NCI-H82 (cell line): Measurements from ENCODE around the gene FAM118B.
"Not testable (repeated sequence)": the region's sequence is repeated elsewhere in the genome, so short reads cannot be mapped to it uniquely, and the experiment has no call there.

Experiments used
- DNase-seq: peaks from one replicate; lab custom pipeline; 2025; lab: John Stamatoyannopoulos, UW

FAM118B gene

DNA sequence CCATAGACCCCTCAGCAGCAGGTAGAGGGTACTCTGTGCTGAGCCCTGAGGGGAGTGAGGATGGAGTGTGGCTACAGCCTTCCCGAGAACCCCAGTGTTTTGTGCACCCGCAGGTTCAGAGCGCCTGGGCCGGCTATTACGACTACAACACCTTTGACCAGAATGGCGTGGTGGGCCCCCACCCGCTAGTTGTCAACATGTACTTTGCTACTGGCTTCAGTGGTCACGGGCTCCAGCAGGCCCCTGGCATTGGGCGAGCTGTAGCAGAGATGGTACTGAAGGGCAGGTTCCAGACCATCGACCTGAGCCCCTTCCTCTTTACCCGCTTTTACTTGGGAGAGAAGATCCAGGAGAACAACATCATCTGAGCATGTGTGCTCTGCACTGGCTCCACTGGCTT lies 65.7 kb downstream of the FAM118B start:
- no peak for DNase-seq

DNA sequence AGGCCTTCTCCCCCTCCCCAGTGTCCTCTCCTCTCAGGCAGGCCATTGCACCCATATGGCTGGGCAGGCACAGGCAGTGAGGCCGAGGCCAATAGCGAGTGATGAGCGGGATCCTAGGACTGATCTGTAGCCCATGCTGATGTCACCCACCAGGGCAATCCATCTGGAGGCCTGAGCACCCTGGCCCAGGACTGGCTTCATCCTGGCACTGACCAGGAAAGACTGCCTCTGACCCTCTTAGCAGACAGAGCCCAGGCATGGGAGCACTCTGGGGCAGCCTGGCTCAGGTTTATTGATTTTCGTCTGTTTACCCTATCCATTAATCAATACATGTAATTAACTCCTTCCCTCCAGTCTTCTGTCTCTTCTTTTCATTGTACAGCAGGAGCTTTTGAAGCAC lies 66.2 kb downstream of the FAM118B start:
- DNase-seq, result no peak

DNA sequence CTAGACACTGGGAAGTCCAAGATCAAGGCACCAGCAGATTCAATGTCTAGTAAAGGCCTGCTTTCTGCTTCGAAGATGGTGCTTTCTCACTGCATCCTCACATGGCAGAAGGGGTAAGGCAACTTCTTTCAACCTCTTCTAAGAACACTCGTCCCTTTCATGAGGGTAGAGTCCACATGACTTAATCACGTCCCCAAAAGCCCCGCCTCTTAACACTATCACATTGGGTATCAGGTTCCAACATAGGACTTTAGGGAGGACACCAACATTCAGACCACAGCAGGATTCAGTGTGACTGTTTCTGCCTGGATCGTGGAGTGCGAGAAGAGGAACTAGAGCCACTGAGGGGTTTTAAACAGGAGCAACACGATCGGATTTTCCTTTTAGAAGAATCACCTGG lies 67.6 kb downstream of the FAM118B start:
- DNase-seq, result no peak

DNA sequence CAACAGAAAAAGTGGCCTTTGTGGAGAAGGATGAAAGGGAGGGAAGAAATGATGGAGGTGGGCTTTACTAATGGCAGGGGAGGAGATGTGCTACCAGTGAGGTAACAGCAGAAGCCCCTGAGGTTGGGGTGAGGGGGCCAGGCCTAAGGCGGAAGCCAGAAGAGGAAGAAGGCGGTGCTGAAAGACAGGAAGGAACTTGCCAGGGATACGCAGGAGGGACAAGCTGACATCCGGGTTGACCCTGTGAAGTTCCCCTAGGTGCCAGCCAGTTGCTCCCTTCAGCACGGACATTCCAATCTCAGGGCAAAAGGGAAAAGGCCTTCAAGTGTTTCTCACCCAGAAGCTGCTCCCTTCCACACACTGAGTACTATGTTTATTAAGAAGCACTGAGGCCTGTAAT lies 69.0 kb downstream of the FAM118B start:
- no peak for DNase-seq

DNA sequence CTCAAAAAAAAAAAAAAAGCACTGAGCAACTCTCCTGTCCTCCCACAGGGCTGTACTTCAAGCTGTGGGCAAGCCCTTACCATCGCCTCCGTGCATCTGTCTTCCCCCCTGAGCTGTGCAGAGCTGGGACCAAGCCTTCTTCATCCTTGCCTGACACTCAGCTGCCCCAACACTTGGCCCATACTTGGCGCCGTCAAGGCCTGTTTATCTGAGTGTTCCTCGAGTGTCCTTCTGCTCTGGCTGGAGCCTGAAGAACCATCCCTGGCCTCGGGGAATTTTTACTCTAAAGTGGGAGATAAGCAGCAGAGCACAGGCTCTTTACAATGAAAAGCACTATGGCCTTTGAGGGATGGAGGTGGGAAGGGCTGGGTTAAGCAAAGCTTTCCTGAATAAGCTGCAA lies 69.7 kb downstream of the FAM118B start:
- DNase-seq, result no peak

DNA sequence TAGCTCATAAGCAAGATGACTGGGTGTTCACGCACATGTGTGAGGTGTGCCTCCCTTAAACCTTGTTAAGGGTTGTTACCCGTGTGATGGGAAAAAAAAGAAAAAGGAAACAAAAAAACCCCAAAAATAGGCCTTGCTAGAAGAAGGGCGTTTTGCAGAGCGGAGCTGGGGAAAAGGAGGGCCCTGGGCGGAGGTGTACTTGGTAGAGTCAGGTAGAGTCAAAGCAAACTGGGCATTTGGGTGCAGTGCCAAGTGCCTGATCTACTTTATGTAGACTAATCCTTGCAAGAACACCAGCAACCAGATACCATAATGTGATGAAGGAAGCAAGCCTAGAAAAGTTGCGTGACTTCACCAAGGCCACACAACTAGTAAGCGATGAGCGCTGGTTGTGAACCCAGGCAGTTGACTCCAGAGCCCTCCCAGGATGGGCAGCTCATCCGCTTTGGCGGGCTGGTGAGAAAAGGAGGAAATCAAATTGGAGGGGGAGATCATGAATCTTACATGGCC lies 70.1 kb downstream of the FAM118B start:
- DNase-seq, result no peak

DNA sequence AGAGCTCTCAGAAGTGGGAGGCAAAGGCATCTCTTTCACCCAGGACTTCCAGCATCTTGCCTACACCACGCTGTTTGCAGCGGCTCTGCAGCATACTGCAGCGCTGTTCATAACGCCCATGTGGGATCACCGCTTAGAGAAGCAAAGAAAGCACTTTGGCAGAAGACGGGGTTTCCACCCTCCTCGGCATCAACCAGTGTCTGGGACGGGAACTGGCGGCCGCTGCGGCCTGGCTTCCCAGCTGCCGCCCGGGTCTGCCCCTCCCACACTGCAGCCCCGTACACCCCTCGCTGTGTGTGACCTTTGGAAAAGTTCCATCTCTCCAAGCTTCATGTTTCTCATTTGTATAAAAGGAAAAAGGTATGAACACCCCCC lies 70.8 kb downstream of the FAM118B start:
- peak; percentile 35 for DNase-seq

DNA sequence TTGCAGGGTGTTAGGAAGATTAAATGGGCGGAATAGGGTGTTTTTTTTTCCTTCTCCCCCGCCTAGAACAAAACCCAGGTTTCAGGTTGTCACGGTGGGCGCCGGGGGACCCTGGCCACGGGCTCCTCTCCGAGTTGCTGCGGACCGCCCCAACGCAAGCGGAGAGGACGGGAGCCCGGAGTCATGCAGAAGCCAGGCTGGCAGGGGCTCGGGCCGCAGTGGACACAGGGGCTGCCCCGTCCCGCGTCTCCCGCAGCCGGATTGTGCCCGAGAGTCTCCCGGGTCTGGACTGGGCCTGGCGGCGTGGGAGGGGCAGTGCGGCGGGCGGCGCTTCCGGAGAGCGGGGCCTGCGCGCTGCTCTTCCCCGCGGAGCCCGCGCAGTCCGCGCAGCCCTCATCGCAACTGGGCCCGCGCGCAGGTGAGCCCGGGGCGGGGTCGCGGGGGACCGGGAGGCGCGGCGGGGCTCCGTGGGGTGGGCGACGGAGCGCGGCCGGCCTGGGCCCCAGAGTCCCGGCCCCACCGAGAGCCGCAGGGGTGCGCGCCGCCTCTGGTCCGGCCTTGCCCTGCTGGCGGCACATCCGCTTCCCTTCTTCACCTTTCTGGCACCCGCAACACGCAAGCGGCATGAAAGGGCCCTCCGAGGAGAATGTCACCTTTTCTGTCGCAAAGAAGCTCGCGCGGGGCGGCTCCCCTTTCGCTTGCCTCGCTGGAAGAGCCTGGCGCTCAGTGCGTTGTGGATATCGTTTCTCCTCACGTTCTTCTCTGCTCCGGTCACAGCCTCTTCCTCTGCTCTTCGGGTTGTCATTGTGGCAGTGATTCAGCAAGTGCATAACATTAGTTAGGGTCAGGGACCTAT lies 71.4 kb downstream of the FAM118B start, which contains the start of gene TIRAP:
TSS of gene TIRAP (plus strand) at position 358 of the 856 bp plus-strand sequence. CDS start 7,802 bp downstream, outside the sequence.
- peak; percentile 57 for DNase-seq

DNA sequence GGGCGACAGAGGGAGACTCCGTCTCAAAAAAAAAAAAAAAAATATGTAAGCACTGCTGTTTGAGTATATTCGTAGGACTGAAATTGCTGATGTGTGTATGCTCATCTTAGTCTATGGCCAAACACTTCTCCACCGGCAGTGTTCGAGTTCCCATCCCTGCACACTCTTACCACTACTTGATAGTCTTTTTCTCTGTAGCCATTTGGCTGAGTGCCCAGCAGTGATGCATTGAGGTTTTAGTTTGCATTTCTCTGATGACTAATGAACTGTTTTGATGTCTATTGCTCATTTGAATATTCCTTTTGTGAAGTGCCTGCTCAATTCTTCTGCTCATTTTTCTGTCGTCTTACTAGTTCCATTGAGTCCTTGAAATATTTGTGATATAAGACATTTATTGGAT lies 73.2 kb downstream of the FAM118B start:
- peak; percentile 8 for DNase-seq

DNA sequence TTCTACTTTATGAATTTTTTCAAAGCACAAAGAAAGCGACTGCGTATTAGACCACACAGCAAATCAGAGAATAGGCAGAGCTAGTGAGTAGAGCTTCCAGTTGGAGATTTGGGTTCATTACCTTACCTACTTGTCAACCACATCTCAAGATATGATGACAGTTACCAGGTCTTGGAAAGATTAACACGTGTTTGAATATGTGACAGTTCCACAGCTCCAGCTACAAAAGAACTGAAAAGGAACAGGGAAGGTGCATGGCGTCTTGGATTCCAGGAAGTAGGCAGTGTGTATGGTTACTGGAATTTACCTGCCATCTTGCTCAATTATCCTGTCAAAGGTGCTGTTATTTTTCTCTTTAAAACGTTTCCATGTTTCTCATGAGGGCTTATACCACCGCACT lies 76.7 kb downstream of the FAM118B start:
- DNase-seq, result no peak

DNA sequence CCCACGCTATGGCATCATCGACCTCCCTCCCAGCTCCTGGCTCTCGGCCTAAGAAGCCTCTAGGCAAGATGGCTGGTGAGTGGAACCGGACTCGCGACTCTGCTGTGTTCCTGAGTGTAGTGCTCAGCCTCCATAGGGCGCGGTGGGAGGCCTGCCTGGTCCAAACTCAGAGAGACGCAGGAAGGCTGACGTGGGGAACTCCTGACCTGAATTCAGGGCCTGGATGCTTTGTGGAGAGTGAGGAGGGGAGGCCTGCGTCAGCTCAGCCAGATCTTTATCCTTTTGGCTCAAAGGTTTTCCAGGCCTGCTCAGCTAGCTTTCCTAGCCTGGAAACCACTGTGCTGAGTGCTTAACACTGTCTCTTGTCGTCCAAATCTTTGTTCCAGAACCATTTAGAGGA lies 79.3 kb downstream of the FAM118B start:
- no peak for DNase-seq

DNA sequence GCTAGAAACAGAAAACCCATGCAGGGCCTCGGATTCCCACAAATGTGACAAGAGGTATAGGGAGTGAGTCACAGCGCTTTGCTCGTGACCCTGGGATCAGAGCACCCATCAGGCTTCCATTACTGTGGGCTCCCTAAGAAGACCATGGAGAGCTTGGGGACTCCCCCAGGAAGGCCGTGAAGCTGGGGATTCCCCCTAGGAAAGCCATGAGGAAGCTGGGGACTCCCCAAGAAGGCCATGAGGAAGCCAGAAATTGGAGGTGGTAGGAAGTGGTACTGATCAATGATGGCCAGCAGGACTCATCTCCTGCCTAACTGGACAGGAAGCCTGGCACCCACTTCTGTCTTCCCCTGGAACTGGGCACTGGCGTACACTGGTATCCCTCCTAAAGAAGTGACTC lies 82.1 kb downstream of the FAM118B start:
- no peak for DNase-seq

DNA sequence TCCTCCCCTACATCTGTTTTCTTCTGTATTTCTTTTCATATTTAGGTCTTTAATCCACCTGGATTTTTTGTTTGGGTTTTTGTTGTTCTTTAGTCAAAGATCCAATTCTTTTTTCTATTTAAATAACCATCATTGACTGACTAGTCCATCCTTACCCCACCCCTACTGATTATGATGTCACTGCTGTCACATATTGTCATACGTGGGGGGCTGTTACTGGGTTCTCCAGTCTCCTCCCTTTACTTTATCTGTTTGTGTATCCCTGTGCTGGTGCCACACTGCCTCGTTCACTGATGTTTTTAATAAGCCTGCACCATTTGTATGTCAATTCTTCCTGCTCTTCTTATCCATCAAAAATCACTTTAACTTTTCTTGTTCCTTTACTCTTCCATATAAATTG lies 85.4 kb downstream of the FAM118B start:
- no peak for DNase-seq

DNA sequence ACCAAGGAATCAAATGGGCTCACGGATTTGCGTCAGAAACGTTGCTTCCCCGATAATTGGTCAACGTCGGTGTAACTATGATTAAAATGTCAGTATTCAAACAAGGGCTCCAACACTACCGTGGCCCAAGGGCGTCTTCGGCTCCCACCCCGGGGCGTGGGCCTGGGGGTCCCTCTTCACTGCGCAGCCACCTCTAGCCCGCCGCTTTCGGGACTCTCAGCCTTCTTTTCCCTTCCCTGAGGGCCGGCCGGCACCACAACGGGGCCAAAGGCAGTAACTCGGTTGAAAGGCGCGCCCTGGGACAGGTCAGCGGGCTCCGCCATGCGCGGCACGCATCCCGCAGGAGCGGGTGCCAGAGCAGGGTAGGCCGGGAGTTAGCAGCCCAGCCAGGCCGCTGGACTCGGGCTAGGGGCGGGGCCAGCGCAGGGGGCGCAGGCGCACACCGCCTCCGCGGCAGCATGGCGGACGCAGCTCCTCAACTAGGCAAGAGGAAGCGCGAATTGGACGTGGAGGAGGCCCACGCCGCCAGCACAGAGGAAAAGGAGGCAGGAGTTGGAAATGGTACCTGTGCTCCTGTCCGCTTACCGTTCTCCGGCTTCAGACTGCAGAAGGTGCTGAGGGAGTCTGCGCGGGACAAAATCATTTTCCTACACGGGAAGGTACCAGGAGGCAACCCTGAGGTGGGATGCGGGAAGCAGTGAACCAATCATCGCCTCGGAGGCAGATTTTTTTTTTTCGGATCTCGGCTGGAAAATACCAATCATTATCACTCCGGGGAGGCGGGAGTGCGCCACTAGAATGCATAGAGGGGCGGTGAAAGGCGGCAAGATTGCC lies 92.3 kb downstream of the FAM118B start, which contains the start of gene DCPS:
TSS of gene DCPS (plus strand) at position 438 of the 834 bp plus-strand sequence. CDS start at position 459, 21 bp downstream.
- peak; percentile 89 for DNase-seq

DNA sequence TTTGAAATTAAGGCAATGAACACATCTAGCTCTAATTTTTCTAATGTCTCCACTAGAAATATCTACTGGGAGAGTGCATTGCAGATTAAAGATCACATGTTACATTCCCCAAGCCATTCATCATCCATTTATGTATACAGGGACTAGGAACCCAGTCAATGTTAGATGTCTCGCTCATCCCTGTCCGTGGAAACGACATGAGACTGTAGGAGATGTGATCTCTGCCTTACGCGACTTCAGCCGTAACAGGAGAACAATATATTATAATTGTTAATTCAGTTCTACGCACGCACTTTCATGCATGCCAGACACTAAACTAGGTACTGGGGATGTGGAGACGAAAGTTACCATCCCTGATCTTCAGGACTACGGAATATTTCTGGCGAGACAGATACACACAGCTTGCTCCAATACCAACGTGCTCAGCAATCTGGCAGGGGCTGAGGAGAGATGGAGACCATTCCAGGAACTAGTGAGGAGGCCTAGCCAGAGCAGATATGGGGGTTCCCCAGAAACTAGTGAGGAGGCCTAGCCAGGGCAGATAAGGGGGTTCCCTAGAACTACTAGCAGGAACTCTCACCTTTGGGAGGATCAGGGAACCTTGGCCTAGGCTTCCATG lies 93.0 kb downstream of the FAM118B start:
- no peak for DNase-seq

DNA sequence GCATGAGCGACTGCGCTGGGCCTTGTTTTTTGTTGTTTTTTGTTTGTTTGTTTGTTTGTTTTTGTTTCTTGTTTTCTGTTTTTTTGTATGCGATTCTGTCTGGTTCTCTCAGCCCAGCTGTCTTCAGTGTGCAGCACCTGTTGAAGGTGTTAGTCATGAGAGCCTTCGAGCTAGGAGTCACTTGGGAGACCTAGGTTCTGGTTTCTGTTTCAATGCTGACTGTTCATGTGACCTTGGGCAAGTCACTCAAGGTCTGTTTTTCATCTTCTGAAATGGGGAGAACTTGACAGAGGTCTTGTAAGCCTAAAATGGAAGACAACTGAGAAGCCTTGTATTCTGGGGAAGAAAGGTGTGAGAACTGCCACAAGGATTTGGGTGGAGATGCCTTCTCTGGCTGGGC lies 94.1 kb downstream of the FAM118B start:
- DNase-seq, result no peak

DNA sequence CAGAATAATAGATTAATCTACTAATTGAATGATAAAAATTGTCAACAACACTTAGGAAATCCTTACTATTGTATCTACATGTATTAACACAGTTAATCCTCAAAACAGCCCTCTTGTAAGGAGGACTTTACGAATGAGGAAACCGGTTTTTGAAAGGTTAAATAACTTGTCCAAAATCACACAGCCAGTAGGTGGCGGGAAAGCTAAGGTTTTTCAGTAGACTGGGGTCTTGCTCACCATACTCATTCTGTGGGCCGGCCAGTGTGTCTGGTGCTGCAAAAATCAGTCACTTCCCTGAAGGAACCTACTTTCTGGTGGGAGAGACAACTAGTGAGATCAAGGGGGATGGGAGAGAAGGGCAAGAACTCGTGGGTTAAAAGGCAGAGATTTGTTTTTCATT lies 96.1 kb downstream of the FAM118B start:
- DNase-seq, result peak; percentile 57

DNA sequence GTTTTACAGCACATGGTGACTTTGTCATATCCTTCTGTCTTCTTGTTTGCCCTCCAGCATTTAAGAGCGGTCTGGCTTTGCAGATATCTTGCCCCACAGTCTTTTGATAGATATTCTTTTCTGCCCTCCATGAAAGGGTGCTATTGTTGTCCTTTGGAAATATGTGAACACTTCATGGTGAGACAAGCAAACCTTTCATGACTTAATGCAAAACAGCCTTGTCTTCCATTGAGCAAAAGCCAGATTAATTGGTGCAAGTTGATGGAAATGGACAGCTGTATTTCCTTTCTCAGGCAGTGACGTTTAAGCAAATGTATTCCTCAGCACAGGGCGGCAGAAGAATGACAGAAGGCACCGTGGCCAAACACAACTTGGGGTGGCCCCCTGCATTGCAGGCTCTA lies 96.7 kb downstream of the FAM118B start:
- DNase-seq, result no peak

DNA sequence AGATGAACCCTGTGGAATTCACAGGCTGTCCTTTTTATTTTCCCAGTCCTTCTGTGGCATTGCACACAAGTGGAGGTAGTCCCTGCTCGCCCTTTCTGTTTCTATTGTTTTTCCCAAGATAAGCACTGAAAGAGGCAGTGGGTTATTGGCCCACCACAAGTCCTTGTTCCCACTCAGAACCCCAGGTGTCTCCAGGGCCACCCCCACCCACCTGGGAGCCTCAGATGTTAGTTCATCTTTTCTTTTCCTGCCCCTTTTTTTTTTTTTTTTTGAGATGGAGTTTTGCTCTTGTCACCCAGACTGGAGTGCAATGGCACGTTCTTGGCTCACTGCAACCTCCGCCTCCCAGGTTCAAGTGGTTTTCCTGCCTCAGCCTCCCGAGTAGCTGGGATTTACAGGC lies 97.2 kb downstream of the FAM118B start:
- not testable (repeated sequence) for DNase-seq

DNA sequence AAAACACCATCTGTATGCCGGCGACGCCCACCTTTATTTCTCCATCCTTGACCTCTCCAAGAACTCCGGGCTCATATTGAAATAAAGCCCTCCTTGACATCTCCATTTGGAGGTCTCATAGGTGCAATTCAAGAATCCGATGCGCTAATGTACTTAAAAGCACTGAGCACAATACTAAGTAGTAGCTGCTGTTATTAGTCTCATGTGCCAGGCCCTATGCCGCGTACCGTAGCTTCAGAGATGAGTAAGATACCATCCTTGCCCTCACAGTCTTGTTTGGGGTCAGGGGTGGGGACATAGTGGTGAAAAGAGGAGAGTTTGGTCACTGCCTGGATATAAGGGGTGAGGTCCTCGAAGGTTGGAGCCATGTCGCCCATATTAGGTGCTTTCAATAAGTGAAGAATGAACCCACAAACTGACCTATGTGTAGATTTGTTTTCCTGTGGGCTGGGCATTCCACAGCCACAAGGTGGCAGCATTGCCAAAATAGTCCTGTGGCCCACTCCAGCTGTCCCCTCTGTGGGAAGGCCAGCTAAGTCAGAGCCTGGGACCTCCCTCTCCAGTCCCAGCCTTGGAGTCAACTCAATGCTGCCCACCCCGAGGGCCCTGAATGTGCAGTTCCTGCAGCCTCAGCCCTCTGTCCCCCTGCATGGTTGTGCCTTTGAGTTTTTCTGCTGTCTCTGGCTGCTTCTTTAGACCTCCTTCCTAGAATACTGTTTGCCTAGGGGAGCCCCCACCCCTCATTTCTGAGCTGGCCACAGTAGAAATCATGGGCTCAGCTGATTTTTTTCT lies 98.8 kb downstream of the FAM118B start:
- DNase-seq, result peak; percentile 81

DNA sequence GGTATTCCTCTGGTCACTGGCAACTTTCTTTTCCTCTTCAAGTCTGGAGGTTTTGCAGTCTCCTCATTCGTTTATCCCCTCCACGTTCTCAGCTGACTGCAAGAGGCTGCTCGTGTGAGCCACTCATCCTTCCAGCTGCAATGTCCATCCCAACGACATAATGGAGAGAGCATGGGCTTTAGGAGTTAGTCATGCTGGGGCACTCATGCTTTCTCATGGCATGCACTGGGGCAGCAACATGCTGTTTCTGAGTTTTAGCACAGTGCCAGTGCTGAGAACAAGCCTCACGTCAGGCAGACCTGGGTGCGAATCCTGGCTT lies 99.4 kb downstream of the FAM118B start:
- no peak for DNase-seq
